A673 (cell line): ENCODE measurements around the gene TRIM8.

Experiments used
- EZH2 ChIP-seq: fragments of 200-600 bp; sonication (generic); IDR thresholded peaks from 2 replicates; pipeline ENCODE4 v1.6.1; 2017; ENCODE audit warnings: borderline replicate concordance, low read depth, mild to moderate bottlenecking, mixed read lengths, antibody characterized with exemption, low read length; ENCODE audit not compliant: poor library complexity, severe bottlenecking
- TF ChIP-seq, protein P1 (sequence below): fragments of 300-800, 200-600 bp; sonication (generic); conservative IDR thresholded peaks from 2 replicates; pipeline ENCODE4 v1.5.1; 2017; ENCODE audit warnings: low read depth, mild to moderate bottlenecking, antibody characterized with exemption, low read length, moderate library complexity, mixed read lengths

DNA sequence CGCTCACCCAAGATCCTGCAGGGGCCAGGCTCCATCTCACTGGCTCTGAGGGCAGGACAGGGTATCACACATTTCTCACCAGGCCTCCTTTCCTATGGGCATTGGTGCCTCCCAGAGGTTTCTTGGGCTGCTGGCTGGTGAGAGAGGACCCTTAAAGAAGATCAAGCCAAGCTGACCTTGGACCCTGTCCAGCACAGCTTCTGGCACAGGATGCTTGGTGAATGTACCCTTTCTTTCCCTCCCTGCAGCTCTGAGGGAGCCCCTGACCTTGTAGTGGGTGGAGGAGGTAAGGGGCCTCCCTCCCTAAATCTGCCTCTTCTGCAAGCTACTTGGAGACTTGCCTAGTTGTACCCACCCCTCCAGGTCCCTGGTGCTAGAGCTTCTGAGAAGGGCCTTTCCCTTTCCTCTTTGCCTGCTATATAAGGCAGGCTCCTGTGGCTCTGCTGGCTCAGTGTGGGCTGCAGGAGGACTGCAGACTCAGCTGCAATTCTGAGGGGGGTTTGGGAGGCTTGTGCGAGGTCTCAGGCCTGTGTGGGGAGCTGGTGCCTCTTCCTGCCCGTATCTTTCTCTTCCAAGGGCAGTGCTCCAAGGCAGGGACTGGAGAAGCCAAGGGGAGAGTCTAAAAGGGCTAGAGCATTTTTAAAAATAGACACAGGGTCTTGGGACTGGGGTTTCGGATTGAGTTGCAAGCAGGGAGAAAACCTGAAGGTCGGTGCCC is 11.7 kb upstream of the TRIM8 start:
- TF ChIP-seq, protein P1, sequence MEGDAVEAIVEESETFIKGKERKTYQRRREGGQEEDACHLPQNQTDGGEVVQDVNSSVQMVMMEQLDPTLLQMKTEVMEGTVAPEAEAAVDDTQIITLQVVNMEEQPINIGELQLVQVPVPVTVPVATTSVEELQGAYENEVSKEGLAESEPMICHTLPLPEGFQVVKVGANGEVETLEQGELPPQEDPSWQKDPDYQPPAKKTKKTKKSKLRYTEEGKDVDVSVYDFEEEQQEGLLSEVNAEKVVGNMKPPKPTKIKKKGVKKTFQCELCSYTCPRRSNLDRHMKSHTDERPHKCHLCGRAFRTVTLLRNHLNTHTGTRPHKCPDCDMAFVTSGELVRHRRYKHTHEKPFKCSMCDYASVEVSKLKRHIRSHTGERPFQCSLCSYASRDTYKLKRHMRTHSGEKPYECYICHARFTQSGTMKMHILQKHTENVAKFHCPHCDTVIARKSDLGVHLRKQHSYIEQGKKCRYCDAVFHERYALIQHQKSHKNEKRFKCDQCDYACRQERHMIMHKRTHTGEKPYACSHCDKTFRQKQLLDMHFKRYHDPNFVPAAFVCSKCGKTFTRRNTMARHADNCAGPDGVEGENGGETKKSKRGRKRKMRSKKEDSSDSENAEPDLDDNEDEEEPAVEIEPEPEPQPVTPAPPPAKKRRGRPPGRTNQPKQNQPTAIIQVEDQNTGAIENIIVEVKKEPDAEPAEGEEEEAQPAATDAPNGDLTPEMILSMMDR, result no peak
- no peak for TF ChIP-seq EZH2
